T47D (cell line): ENCODE results near the gene ADORA2B.

ENCODE experiments used
- DNase-seq, 2 experiments: peaks; one replicate each; pipeline versions ENCODE4 v3.0.0 to v3.0.0-alpha.2; 2011 to 2012; ENCODE audit warnings: low read depth in 1 of 2, low spot score in 1 of 2
- JUND ChIP-seq: IDR thresholded peaks from 2 replicates; pipeline ENCODE4 v1.6.1; 2012; ENCODE audit warnings: low read depth
- in situ Hi-C: cut with HindIII; loops from 2 replicates; pipeline ENCODE4 v1.10.0; 2016; ENCODE audit warnings: low sequenced_read_pairs, low pct_unique_long_range_greater_than_20kb

ADORA2B gene

GRCh38 chr17:15996322-15996721 lies 51.4 kb downstream of the ADORA2B start:
- DNase-seq: no peak
- TF ChIP-seq JUND: no peak
- in situ Hi-C loops: no loop called here

DNA sequence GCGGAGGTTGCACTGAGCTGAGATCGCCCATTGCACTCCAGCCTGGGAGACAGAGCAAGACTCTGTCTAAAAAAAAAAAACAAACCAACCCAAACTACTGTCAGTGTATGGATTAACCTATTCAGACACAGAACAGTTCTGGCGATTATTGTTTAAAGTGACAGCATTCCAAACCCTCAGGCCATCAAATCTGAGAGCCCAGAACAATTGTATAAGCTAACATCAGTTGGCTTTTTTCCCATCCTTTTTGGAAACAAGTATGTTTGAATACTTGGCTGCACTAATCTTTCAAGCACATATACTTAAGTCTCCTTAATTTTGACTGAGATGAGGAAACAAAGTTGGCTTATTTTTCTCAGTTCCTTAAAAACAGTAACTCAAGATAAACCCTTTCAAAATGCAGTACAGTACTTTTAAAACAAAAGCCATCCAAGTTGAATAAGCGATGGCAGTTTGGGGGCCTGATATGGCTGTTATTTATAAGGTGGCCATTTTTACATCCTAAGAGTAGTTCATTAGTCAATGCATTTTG lies 53.2 kb downstream of the ADORA2B start:
- no peak for DNase-seq
- no peak for TF ChIP-seq JUND
- in situ Hi-C loops: no loop called here

DNA sequence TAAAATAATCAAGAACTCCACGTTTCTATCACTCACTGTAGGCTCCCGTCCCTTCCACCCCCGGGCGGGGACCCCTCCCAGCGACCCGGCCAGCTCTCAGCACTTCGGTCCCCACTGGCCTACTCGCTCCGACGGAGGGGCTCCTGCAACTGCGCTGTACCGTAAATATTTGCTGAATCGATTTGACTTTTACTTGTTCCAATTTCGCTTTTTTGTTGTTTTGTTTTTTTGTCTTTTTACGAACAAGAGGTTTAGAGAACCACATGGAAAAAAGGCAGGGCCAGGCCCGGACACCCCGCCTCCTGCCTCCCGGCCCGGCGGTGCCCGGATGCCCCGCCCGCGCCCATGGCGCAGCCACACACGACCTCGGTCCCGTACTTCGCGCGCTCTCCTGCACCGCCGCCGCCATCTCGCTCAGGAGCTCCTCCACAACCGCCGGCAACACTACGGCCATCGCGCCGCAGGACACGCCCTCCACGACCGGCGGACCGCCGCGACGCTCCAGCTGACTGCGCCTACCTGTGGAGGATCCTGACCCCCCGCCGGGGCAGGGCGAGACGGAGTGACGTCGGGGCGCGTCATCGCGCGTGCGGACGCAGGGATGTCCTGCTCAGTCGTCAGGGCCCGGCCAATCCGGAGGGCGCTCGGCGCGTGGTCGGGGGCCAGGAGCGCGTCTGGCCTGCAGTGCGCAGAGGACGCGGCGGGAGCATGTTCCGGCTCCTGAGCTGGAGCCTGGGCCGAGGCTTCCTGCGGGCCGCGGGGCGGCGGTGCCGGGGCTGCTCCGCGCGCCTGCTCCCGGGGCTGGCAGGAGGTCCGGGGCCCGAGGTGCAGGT lies 54.4 kb downstream of the ADORA2B start, which contains the start of the genes TTC19 and ZSWIM7:
TTC19 (plus strand) TSS at position 684 of the 833 bp plus-strand sequence; CDS start at position 709, 25 bp downstream.
ZSWIM7 (minus strand) TSS at position 564 of the 833 bp plus-strand sequence; CDS start at position 454, 110 bp downstream.
- in situ Hi-C loops: no loop called here
- TF ChIP-seq JUND: no peak
- DNase-seq: peak; percentile 96

DNA sequence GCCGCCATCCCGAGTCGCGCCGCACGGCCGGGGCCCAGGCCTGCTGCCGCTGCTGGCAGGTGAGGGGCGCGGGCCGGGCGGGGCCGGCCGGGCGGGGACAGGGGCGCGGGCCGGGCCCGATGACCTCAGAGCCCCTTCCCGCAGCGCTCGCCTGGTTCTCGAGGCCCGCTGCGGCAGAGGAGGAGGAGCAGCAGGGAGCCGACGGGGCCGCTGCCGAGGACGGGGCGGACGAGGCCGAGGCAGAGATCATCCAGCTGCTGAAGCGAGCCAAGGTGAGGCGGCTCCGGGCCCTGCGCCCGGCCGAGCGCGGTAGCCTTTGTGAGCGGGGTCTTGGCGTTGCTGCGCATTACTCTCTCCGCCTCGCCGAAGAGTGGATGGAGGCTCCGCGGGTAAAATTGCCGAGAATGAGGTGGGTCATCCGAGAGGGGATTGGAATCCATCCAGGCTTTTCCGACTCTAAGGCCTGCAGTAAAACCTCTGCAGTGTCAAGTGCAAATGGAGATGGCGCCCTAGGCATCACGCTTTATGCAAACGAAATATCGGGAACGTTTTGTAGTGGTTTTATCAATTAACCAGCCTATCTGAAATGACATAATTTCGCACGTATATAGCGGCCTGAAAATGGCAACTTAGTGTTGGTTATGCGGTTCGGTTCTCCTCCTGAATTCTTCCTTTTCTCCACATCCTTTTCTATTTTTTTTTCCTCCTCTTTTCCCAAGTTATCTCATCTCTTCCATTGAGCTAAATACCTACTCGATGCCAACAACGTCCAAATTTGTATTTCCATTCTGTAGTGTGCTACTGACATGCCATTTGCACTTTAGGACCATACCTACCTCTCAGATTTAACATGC lies 55.3 kb downstream of the ADORA2B start:
- in situ Hi-C loops: no loop called here
- DNase-seq: peak; percentile 9 to 17

DNA sequence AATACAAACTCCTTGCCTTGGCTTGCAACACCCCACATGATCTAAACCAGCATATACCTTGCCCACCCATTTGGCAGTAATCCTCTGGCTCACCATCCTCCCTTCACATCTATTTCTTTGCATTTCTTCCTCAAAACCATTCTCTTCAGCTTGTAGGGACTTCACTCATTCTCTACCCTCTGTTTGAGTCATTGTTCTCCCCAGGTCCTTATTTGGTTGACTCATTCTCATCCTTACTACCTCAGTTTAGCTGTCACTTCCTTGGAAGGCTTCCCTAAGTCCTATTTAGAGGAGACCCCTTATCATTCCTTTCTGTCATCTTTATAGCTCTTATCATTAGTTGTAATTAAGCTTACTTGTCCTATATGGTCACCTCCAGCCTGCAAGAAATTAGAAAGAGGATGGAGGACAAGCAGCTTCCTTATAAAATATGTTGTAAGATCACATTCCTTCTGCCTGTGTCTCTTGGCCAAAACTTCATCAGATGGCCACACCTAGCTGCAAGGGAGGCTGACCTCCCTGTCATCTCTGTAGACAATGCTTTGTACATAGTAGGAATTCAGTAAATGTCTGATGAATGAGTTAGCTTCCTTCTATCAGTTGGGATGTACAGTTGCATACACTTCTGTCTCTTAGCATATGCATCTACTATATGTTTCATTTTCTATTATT lies 56.4 kb downstream of the ADORA2B start:
- DNase-seq: no peak
- in situ Hi-C loops: no loop called here
- TF ChIP-seq JUND: no peak

More for the DNA sequence above, 55.3 kb downstream of the ADORA2B start:
- TF ChIP-seq JUND: no peak

GRCh38 chr17:16002708-16003260 lies 57.9 kb downstream of the ADORA2B start:
- DNase-seq: no peak
- in situ Hi-C loops: no loop called here
- TF ChIP-seq JUND: no peak

DNA sequence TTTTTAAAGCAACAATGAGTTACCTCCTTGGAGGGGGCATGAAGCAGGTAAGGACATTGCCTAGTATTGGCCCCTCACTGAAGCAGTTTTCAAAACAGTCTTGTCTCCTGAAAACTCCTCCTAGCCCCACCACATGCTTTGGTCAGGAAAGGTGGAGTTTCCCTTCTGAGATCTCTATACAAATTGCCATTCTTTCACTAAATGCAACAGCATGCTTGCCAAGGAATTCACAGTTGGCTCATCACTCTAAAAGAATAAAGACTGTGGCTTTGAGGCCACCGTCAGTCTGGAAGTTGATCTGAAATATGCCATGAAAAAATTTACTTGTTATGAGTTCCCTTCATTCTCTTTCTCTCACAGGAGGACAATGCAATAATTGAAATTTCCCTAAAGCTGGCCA lies 58.9 kb downstream of the ADORA2B start:
- DNase-seq: no peak
- in situ Hi-C loops: no loop called here
- no peak for TF ChIP-seq JUND

- DNase-seq: no peak
These were observed 60.7 kb downstream of the ADORA2B start for GRCh38 chr17:16005636-16006035.

GRCh38 chr17:16007439-16007838 lies 62.5 kb downstream of the ADORA2B start:
- no peak for DNase-seq
- in situ Hi-C loops: no loop called here

More at GRCh38 chr17:16005636-16006035, 60.7 kb downstream of the ADORA2B start:
- no peak for TF ChIP-seq JUND
- in situ Hi-C loops: no loop called here

GRCh38 chr17:16013943-16014407 lies 69.0 kb downstream of the ADORA2B start:
- DNase-seq: peak in 1 of 2 experiments; percentile 38
- in situ Hi-C loops: no loop called here
- no peak for TF ChIP-seq JUND

More at GRCh38 chr17:16007439-16007838, 62.5 kb downstream of the ADORA2B start:
- TF ChIP-seq JUND: no peak

DNA sequence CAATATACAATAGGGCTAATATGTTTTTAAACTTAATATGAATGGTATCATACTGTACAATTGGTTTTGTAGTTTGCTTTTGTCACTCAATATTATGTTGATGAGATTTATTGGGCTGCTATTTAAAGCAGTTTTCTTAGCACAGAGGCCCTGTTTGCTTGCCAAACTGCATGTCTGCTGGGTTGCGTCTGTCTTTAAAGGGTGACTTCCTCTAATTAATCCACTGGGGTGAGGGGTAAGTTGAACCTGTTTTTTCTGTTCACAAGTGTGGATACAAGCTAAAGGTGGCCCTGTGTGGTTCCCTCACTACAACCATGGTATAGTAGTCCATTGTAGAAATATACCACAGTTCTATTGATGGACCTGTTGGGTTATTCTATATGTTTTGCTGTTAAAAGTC lies 74.4 kb downstream of the ADORA2B start:
- in situ Hi-C loops: no loop called here
- TF ChIP-seq JUND: no peak

DNA sequence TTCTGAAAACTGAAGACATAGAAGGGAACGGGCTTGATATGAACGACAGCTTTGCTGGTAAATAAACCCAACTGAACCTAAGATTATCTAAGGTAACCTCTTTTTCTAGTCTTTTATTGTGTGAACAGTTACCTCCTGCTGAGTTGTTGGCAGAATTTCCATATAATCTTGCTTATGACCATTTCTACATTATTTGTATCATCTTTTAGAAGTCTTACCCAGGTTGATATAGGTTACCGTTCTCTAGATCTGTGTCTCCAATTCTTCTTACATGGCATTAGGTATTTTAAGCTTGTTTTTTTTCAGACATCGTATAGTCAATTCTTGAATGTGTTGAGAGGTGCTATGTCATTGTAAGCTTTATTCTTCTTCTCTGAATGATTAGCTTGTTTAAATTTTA lies 79.0 kb downstream of the ADORA2B start:
- no peak for TF ChIP-seq JUND
- no peak for DNase-seq
- in situ Hi-C loops: no loop called here

More for the DNA sequence above, 74.4 kb downstream of the ADORA2B start:
- no peak for DNase-seq
